ENCODE measurements around the gene CDK1.
"Not testable (repeated sequence)": the region's sequence is repeated elsewhere in the genome, so short reads cannot be mapped to it uniquely, and the experiment has no call there.

- TF ChIP-seq, protein P1, sequence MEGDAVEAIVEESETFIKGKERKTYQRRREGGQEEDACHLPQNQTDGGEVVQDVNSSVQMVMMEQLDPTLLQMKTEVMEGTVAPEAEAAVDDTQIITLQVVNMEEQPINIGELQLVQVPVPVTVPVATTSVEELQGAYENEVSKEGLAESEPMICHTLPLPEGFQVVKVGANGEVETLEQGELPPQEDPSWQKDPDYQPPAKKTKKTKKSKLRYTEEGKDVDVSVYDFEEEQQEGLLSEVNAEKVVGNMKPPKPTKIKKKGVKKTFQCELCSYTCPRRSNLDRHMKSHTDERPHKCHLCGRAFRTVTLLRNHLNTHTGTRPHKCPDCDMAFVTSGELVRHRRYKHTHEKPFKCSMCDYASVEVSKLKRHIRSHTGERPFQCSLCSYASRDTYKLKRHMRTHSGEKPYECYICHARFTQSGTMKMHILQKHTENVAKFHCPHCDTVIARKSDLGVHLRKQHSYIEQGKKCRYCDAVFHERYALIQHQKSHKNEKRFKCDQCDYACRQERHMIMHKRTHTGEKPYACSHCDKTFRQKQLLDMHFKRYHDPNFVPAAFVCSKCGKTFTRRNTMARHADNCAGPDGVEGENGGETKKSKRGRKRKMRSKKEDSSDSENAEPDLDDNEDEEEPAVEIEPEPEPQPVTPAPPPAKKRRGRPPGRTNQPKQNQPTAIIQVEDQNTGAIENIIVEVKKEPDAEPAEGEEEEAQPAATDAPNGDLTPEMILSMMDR (IDR thresholded peaks at IDR 0.05): not testable (repeated sequence)
- TF ChIP-seq POLR2A (IDR thresholded peaks at IDR 0.05; ENCODE audit: low read length): not testable (repeated sequence)
- TF ChIP-seq, protein P2, sequence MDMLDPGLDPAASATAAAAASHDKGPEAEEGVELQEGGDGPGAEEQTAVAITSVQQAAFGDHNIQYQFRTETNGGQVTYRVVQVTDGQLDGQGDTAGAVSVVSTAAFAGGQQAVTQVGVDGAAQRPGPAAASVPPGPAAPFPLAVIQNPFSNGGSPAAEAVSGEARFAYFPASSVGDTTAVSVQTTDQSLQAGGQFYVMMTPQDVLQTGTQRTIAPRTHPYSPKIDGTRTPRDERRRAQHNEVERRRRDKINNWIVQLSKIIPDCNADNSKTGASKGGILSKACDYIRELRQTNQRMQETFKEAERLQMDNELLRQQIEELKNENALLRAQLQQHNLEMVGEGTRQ (IDR thresholded peaks at IDR 0.05): not testable (repeated sequence)
Observed at GRCh38 chr10:60832136-60832535, 53.9 kb downstream of the CDK1 start.

Measured in A549 (cell line).